ENCODE measurements around the gene RBM33. TPM values are rescaled to one million over a fixed set of nuclear protein-coding genes. Genes with fewer than 3 reads are reported as not detected.

The RBM33 gene
- total and polyA plus RNA-seq, 9 of the 15 experiments (the other 6 are each of a cell fraction or from before 2014, with no cell fraction given) = 4.4 to 80.7 (median 27.3) TPM

GRCh38 chr7:155722936-155723335, 78.5 kb downstream of the RBM33 start (continued):
- TF ChIP-seq, protein P1, sequence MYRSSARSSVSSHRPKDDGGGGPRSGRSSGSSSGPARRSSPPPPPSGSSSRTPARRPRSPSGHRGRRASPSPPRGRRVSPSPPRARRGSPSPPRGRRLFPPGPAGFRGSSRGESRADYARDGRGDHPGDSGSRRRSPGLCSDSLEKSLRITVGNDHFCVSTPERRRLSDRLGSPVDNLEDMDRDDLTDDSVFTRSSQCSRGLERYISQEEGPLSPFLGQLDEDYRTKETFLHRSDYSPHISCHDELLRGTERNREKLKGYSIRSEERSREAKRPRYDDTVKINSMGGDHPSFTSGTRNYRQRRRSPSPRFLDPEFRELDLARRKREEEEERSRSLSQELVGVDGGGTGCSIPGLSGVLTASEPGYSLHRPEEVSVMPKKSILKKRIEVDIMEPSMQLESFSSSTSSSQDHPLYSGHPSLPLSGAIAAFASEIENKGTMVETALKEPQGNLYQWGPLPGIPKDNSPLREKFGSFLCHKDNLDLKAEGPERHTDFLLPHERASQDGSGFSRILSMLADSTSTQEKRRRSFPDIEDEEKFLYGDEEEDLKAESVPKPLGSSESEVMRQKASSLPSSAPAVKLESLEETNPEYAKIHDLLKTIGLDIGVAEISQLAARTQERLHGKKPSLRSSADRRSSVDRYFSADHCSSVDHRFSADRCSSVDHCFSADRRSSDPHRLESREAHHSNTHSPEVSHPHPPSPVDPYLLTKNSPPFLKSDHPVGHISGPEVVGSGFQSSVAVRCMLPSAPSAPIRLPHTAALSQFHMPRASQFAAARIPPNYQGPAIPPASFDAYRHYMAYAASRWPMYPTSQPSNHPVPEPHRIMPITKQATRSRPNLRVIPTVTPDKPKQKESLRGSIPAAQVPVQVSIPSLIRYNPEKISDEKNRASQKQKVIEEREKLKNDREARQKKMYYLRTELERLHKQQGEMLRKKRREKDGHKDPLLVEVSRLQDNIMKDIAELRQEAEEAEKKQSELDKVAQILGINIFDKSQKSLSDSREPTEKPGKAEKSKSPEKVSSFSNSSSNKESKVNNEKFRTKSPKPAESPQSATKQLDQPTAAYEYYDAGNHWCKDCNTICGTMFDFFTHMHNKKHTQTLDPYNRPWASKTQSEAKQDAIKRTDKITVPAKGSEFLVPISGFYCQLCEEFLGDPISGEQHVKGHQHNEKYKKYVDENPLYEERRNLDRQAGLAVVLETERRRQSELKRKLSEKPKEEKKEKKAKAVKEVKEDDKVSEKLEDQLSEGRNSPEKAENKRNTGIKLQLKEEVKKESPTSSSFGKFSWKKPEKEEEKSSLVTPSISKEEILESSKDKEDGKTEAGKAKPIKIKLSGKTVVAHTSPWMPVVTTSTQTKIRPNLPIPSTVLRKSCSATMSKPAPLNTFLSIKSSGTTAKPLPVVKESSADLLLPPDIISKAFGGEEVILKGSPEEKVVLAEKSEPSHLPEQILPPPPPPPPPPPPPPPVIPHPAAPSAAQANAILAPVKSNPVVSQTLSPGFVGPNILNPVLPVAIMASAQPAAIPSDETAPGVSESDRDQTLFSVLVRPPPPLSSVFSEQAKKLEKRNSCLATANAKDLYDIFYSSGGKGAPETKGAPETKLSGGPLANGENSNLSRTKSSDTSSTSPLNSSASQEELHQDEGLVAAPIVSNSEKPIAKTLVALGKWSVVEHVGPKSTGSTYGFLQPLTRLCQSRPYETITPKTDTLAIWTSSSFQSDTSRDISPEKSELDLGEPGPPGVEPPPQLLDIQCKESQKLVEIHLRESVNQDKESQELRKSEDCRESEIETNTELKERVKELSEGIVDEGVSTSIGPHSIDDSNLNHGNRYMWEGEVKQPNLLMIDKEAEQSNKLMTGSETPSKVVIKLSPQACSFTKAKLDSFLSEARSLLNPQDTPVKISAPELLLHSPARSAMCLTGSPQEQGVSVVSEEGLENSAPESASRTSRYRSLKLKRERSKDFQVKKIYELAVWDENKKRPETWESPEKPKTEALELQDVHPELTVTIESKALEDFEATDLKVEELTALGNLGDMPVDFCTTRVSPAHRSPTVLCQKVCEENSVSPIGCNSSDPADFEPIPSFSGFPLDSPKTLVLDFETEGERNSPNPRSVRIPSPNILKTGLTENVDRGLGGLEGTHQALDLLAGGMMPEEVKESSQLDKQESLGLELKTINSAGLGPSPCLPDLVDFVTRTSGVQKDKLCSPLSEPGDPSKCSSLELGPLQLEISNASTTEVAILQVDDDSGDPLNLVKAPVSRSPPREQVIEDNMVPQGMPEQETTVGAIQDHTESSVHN (IDR thresholded peaks at IDR 0.05; ENCODE audit: borderline replicate concordance in 1 of 2, low read depth in 1 of 2) = no peak
- TF ChIP-seq ARNT (IDR thresholded peaks at IDR 0.05) (no peak), ZBTB1 (CRISPR knock-in tag; IDR thresholded peaks at IDR 0.05; ENCODE audit: borderline replicate concordance, low read depth) (no peak), CC2D1A (IDR thresholded peaks at IDR 0.05) (no peak), TCFL5 (CRISPR knock-in tag; conservative IDR thresholded peaks at IDR 0.05) (no peak), SIN3A (IDR thresholded peaks at IDR 0.05; ENCODE audit: borderline replicate concordance in 2 of 2, control insufficient read depth in 1 of 2, low read depth in 2 of 2, low read length in 2 of 2) (no peak), ATF3 (IDR thresholded peaks at IDR 0.05) (no peak), ATF3 (CRISPR knock-in tag; conservative IDR thresholded peaks at IDR 0.05) (no peak), POLR2H (tag; IDR thresholded peaks at IDR 0.05; ENCODE audit: low read depth) (no peak), ZNF830 (CRISPR knock-in tag; IDR thresholded peaks at IDR 0.05) (no peak)

All from K562 (cell line).